Measurements from ENCODE around the gene DCLK2.

DCLK2 gene

DNA sequence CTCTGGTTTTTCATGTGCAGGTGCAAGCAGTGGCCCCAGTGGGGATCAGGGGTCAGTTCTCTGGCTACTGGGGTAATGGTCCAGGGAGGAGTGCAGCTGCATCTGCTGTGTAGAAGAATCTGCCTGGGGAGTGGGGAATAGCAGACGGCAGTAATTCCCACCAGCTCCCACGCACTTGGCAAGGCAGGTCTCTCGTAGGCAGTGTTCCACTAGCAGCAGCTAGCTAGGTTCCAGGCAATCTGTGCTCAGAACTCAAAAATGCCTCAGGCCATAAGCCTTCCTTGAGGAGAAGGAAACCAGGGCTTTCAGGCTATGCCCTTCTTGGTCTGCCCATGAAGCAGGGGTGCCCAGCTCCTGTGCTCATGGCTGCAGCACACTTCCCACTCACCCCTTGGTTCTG lies 38.8 kb downstream of the DCLK2 start:
- H3K27me3 ChIP-seq: no peaks in the 10 kb centered on the region

DNA sequence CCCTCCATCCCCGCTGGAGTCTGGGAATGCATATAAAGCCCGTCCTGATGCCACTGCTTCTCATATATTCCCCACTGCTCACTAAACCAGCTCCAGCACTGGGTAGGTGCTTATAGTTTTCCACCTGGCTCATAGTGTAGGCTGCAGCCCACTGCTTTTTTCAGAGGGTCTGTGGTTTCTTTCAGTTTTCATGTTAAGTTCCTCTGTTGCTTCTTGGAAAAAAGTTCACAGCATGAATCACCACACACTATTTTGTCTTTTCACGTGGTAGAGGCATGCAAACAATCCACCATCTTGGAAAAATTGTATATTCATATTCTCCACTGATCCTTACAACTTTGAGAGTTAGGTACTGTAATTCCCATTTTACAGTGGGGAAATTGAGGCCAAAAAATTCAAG lies 39.4 kb downstream of the DCLK2 start:
- H3K9me3 ChIP-seq (replicated peaks in 1 of 11): peaks cover 48 to 62% (median 56%) of the 10 kb centered on the region in 11 experiments
- no peaks in the 10 kb centered on the region for H3K27me3 ChIP-seq
- TF ChIP-seq Cebpa-rat (IDR thresholded peaks at IDR 0.05): no peak
- no peak overlapping the region for H3K27ac ChIP-seq
- no peak overlapping the region for H3K4me3 ChIP-seq
- peaks cover 0 to 7% (median 0%) of the 10 kb centered on the region in 10 experiments; a peak in 5 of 20 replicates for H3K4me1 ChIP-seq
- peak overlapping the region in 4 of 11 experiments; percentile 2 to 19 (median 14); a peak in 1 of 22 replicates for H3K4me2 ChIP-seq
- H3K36me3 ChIP-seq: peaks cover 0 to 32% (median 14%) of the 10 kb centered on the region in 11 experiments; a peak in 15 of 22 replicates
- no peaks in the 10 kb centered on the region for H4K20me1 ChIP-seq
- no peak overlapping the region for H3K9ac ChIP-seq

More for the DNA sequence above, 38.8 kb downstream of the DCLK2 start:
- Histone ChIP-seq H3K4me3 (no peak overlapping the region), H3K4me1 (peaks cover 0 to 7% (median 0%) of the 10 kb centered on the region in 10 experiments; a peak in 5 of 20 replicates), H3K27ac (no peak overlapping the region), H3K4me2 (no peak overlapping the region), H3K9ac (no peak overlapping the region), H3K9me3 (replicated peaks in 1 of 11) (peaks cover 43 to 62% (median 53%) of the 10 kb centered on the region in 11 experiments), H3K36me3 (peaks cover 0 to 26% (median 9%) of the 10 kb centered on the region in 11 experiments; a peak in 15 of 22 replicates), H4K20me1 (no peaks in the 10 kb centered on the region)
- no peak for TF ChIP-seq Cebpa-rat (IDR thresholded peaks at IDR 0.05)

DNA sequence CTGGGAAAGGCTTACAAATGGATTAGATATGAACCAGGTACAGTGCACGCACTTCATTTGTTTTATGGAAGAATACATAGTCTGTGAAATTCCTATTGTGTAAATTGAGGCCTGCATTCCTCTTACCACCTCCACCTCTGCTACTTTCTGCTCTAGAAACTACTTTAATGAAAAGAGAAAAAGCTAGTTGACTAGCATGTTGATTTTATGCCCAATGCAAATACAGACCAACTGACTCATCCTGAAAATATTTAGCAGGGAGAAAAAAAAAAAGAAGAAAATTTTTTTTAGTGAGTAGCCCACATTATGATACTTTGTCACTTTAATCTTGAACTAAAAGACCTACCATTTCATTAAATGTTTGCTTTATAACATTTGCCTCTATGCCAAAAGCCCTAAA lies 41.2 kb downstream of the DCLK2 start:
- Histone ChIP-seq H3K27ac (no peak overlapping the region), H3K4me2 (no peak overlapping the region), H3K9ac (no peak overlapping the region), H3K27me3 (no peaks in the 10 kb centered on the region), H4K20me1 (no peaks in the 10 kb centered on the region), H3K4me3 (no peak overlapping the region), H3K4me1 (peaks cover 13 to 20% (median 16%) of the 10 kb centered on the region in 10 experiments), H3K36me3 (peaks cover 0 to 39% (median 12%) of the 10 kb centered on the region in 11 experiments; a peak in 15 of 22 replicates), H3K9me3 (replicated peaks in 1 of 11) (peaks cover 34 to 56% (median 50%) of the 10 kb centered on the region in 11 experiments)
- no peak for TF ChIP-seq Cebpa-rat (IDR thresholded peaks at IDR 0.05)

DNA sequence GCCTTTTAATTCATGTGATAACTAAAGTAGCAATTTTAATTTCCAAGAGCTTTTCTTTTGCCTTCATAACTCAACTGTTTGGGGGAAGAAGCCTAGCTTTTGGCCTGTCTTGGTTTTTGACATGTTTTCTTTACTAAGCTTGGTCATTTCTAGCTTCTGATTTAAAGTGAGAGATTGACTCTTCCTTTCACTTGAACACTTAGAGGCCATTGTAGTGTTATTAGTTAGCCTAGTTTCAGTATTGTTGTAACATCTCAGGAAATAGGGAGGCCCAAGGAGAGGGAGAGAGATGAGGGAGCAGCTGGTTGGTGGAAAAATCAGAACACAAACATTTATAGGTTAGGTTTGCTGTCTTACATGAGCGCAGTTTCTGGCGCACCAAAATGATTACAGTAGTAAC lies 44.8 kb downstream of the DCLK2 start:
- no peaks in the 10 kb centered on the region for H3K27me3 ChIP-seq
- peaks cover 0 to 30% (median 9%) of the 10 kb centered on the region in 11 experiments; a peak in 14 of 22 replicates for H3K36me3 ChIP-seq
- H3K4me2 ChIP-seq: peak overlapping the region in 8 of 11 experiments; percentile 42 to 93 (median 75); a peak in 11 of 22 replicates
- H3K4me1 ChIP-seq: peaks cover 47 to 55% (median 50%) of the 10 kb centered on the region in 10 experiments
- TF ChIP-seq Cebpa-rat (IDR thresholded peaks at IDR 0.05): no peak
- peaks cover 13 to 41% (median 31%) of the 10 kb centered on the region in 11 experiments for H3K9me3 ChIP-seq (replicated peaks in 1 of 11)
- no peak overlapping the region for H3K9ac ChIP-seq
- H4K20me1 ChIP-seq: no peaks in the 10 kb centered on the region
- peak overlapping the region in 4 of 11 experiments; percentile 59 to 92 (median 88); a peak in 4 of 22 replicates for H3K27ac ChIP-seq
- no peak overlapping the region for H3K4me3 ChIP-seq

DNA sequence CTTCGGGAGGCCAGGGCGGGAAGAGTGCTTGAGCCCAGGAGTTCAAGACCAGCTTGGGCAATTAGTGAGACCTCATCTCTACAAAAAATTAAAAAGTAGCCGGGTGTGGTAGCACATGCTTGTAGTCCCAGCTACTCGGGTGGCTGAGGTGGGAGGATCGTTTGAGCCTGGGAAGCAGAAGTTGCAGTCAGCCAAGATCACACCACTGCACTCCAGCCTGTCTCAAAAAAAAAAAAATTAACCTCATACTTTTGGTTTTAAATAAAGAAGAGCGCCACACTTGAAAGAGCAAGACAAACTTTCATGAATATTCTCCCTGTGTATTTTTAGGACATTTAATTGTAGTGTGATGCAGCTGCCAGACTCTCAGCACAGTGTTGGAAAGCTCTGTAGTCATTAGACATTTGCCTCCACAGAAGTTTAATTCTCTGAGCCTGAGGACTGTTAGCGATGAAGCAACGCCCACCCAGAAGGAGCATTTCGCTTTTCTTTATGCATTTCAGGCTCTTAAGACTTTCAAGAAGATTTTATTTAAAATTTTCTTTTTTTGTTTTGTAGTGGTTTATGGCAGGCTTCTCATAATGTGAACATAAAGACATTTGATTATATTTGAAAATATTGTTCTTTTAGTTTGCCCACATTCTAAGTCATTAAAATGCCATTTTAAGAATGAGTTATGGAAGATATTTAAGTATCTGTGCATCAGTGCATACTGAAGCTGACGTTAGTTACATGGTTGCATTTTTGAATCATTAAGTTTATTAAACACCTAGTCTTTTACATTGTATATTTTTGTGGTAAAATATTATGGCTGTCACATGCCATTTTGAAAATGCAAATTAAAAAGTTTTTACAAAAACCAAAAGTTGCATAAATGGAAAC lies 45.8 kb downstream of the DCLK2 start:
- Histone ChIP-seq H3K27me3 (no peaks in the 10 kb centered on the region), H3K27ac (peak overlapping the region in 9 of 11 experiments; percentile 20 to 92 (median 59); a peak in 16 of 22 replicates), H3K36me3 (peaks cover 0 to 30% (median 9%) of the 10 kb centered on the region in 11 experiments; a peak in 14 of 22 replicates), H3K4me3 (peak overlapping the region in 1 of 10 experiments; percentile 12; a peak in 1 of 20 replicates), H4K20me1 (no peaks in the 10 kb centered on the region), H3K9ac (peak overlapping the region in 4 of 11 experiments; percentile 3 to 14 (median 12); a peak in 5 of 22 replicates), H3K4me1 (peaks cover 51 to 64% (median 58%) of the 10 kb centered on the region in 10 experiments), H3K4me2 (peak overlapping the region; percentile 21 to 93 (median 75); a peak in 21 of 22 replicates), H3K9me3 (replicated peaks in 1 of 11) (peaks cover 13 to 41% (median 31%) of the 10 kb centered on the region in 11 experiments)
- no peak for TF ChIP-seq Cebpa-rat (IDR thresholded peaks at IDR 0.05)

DNA sequence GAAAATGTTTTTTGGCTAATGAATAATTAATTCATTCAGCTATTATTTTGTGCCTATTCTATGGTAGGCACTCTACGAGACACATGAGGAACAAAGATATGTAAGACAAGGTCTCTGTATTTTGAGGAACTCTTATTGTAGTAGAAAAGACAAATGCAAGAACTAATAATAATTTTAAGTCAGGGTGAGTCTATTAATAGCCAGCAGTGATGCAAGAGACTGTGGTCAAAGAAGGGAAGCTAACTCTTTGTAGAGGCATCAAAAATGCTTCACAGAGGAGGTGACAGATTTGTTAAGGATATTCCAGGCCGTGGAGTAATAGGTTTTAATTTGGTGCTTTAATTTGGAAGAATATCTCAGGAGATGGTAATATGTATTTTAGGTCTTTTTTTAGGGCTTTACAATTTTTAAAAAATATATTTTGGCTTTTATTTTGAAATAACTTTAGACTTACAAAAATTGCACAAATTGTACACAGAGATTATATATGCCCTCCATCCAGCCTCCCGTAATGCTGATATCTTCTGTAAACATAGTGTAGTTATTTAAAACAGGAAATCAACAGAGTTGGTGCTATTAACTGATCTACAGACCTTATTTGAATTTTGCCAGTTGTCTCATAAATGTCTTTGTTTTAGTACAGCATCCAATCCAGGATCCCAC lies 48.1 kb downstream of the DCLK2 start:
- peak overlapping the region in 9 of 11 experiments; percentile 24 to 77 (median 72); a peak in 18 of 22 replicates for H3K9ac ChIP-seq
- TF ChIP-seq Cebpa-rat (IDR thresholded peaks at IDR 0.05): peak in 8 of 11 experiments; percentile 19 to 93 (median 59); a peak in 11 of 22 replicates
- H3K4me2 ChIP-seq: peak overlapping the region; percentile 60 to 93 (median 78)
- H3K9me3 ChIP-seq (replicated peaks in 1 of 11): peaks cover 10 to 29% (median 24%) of the 10 kb centered on the region in 11 experiments
- peak overlapping the region in 8 of 10 experiments; percentile 24 to 50 (median 38); a peak in 8 of 20 replicates for H3K4me3 ChIP-seq
- H3K27ac ChIP-seq: peak overlapping the region in 10 of 11 experiments; percentile 57 to 92 (median 84); a peak in 20 of 22 replicates
- peaks cover 51 to 60% (median 58%) of the 10 kb centered on the region in 10 experiments for H3K4me1 ChIP-seq
- no peaks in the 10 kb centered on the region for H3K27me3 ChIP-seq
- H3K36me3 ChIP-seq: peaks cover 0 to 24% (median 9%) of the 10 kb centered on the region in 11 experiments; a peak in 14 of 22 replicates
- H4K20me1 ChIP-seq: no peaks in the 10 kb centered on the region

DNA sequence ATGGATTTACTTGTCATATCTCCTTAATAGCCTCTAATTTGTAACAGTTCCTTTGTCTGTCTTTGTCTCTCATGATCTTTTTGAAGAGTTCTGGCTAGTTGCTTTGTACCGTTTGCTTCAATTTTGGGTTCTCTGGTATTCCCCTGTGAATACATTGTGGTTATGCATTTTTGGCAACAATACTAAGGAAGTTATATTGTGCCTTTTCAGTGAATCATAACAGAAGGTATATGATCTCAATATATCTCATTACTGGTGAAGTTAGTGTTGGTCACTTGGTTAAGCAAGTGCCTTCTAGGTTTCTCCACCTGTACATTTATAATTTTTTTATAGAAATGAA lies 48.6 kb downstream of the DCLK2 start:
- H3K27me3 ChIP-seq: no peaks in the 10 kb centered on the region
- TF ChIP-seq Cebpa-rat (IDR thresholded peaks at IDR 0.05): no peak
- H3K9me3 ChIP-seq (replicated peaks in 1 of 11): peaks cover 5 to 24% (median 19%) of the 10 kb centered on the region in 11 experiments
- peaks cover 51 to 60% (median 58%) of the 10 kb centered on the region in 10 experiments for H3K4me1 ChIP-seq
- H3K9ac ChIP-seq: peak overlapping the region in 9 of 11 experiments; percentile 24 to 77 (median 72); a peak in 18 of 22 replicates
- H3K4me3 ChIP-seq: peak overlapping the region in 8 of 10 experiments; percentile 24 to 50 (median 38); a peak in 7 of 20 replicates
- peaks cover 0 to 19% (median 5%) of the 10 kb centered on the region in 11 experiments; a peak in 14 of 22 replicates for H3K36me3 ChIP-seq
- peak overlapping the region in 10 of 11 experiments; percentile 57 to 92 (median 84); a peak in 20 of 22 replicates for H3K27ac ChIP-seq
- no peaks in the 10 kb centered on the region for H4K20me1 ChIP-seq
- peak overlapping the region; percentile 60 to 93 (median 78) for H3K4me2 ChIP-seq

DNA sequence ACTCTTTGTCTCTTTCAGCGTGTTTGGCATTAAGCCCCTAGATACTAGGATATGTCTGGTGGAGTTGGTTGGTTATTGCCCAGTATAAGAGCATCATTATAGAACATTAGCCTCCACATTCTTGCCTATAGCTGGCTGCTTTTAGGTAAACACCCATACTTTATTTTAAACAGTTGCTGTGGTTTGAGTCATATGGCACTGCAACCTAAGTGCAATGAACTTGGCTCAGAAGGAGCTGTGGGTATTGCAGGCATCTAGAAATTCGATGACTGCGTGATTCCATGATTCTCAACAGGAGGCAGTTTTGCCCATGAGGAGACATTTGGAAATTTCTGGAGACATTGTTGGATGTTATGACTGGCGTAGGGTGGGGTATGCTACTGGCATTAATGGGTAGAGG lies 49.5 kb downstream of the DCLK2 start:
- Histone ChIP-seq H3K9ac (peak overlapping the region in 1 of 11 experiments; percentile 28; a peak in 1 of 22 replicates), H3K36me3 (peaks cover 0 to 10% (median 0%) of the 10 kb centered on the region in 11 experiments; a peak in 1 of 22 replicates), H3K9me3 (replicated peaks in 1 of 11) (peaks cover 0 to 19% (median 10%) of the 10 kb centered on the region in 11 experiments; a peak in 17 of 22 replicates), H3K27ac (peak overlapping the region in 9 of 11 experiments; percentile 72 to 92 (median 84); a peak in 16 of 22 replicates), H3K4me3 (0 out of 20 replicates have a peak overlapping the region, but pooled peaks of 1 of the 10 experiments have one; percentile 50), H3K4me1 (peaks cover 51 to 60% (median 58%) of the 10 kb centered on the region in 10 experiments), H4K20me1 (no peaks in the 10 kb centered on the region), H3K4me2 (peak overlapping the region; percentile 60 to 93 (median 78)), H3K27me3 (no peaks in the 10 kb centered on the region)
- TF ChIP-seq Cebpa-rat (IDR thresholded peaks at IDR 0.05): no peak
